PC-3 (cell line): Measurements from ENCODE around the gene INKA2. TPM values are rescaled to one million over a fixed set of nuclear protein-coding genes. Genes with fewer than 3 reads are reported as not detected.

Experiments used
- ATAC-seq: fragments of 200-7000 bp; cut with Tn5 transposase; 2 replicates; pipeline ENCODE4 v1.9.1; 2020; ENCODE audit warnings: mild to moderate bottlenecking, moderate library complexity
- BruUV-seq: library from RNA; stranded (reverse); fragments of 400-500 nt; replicated peaks from 2 replicates; lab custom pipeline; 2021; lab: Mats Ljungman, UMichigan
- CTCF ChIA-PET: fragments of 300-600 bp; sonication (Branson Sonifier 250); formaldehyde crosslinking; loops from one replicate; lab custom pipeline; 2022; ENCODE audit warnings: antibody characterized with exemption; lab: Charles Lee
- POLR2A ChIA-PET: fragments of 300-600 bp; sonication (Branson Sonifier 250); formaldehyde crosslinking; loops from one replicate; lab custom pipeline; 2022; ENCODE audit warnings: antibody characterized with exemption; ENCODE audit not compliant: unreplicated experiment; lab: Charles Lee
- DNase-seq: peaks from one replicate; pipeline ENCODE4 v3.0.0-alpha.2; 2015
- H2AFZ ChIP-seq: fragments of 300-600 bp; sonication (generic); 2 replicates; pipeline ENCODE4 v1.6.0; 2016; ENCODE audit warnings: antibody characterized with exemption, low read length
- H3F3A ChIP-seq: fragments of 300-600 bp; sonication (generic); one replicate; pipeline ENCODE4 v1.6.0; 2017; ENCODE audit warnings: antibody characterized with exemption, low read length, control low read depth, mild to moderate bottlenecking; ENCODE audit not compliant: unreplicated experiment
- H3K27ac ChIP-seq: fragments of 300-600 bp; sonication (generic); 2 replicates; pipeline ENCODE4 v1.5.1; 2016; ENCODE audit warnings: mild to moderate bottlenecking, low read length
- H3K27me3 ChIP-seq: fragments of 300-600 bp; sonication (generic); 2 replicates; pipeline ENCODE4 v1.6.1; 2016; ENCODE audit warnings: low read length, mixed read lengths
- H3K36me3 ChIP-seq: fragments of 300-600 bp; sonication (generic); 2 replicates; pipeline ENCODE4 v1.6.1; 2016; ENCODE audit warnings: low read depth, mixed run types, low read length, mixed read lengths
- H3K4me1 ChIP-seq: fragments of 300-600 bp; sonication (generic); 2 replicates; pipeline ENCODE4 v1.5.1; 2016; ENCODE audit warnings: low read length; ENCODE audit not compliant: insufficient read depth
- H3K4me2 ChIP-seq: fragments of 300-600 bp; sonication (generic); 2 replicates; pipeline ENCODE4 v1.6.0; 2016; ENCODE audit warnings: low read length
- H3K4me3 ChIP-seq: fragments of 300-600 bp; sonication (generic); 2 replicates; pipeline ENCODE4 v1.5.1; 2016; ENCODE audit warnings: mild to moderate bottlenecking, low read length, mixed read lengths
- H3K79me2 ChIP-seq: fragments of 300-600 bp; sonication (generic); 2 replicates; pipeline ENCODE4 v1.6.1; 2017; ENCODE audit warnings: low read length, mixed read lengths
- H3K9ac ChIP-seq: fragments of 300-600 bp; sonication (generic); 2 replicates; pipeline ENCODE4 v1.6.0; 2016; ENCODE audit warnings: mild to moderate bottlenecking, low read length
- H3K9me2 ChIP-seq: fragments of 300-600 bp; sonication (generic); replicated peaks from 2 replicates; pipeline ENCODE4 v1.6.1; 2016; ENCODE audit warnings: mixed run types, low read length, mixed read lengths
- H3K9me3 ChIP-seq: fragments of 300-600 bp; sonication (generic); 2 replicates; pipeline ENCODE4 v1.6.1; 2016; ENCODE audit warnings: low read length, mixed read lengths
- H4K20me1 ChIP-seq: fragments of 300-600 bp; sonication (generic); 2 replicates; pipeline ENCODE4 v1.6.1; 2016; ENCODE audit warnings: low read length, mixed read lengths
- CTCF ChIP-seq: fragments of 300-600 bp; sonication (generic); conservative IDR thresholded peaks from 2 replicates; pipeline ENCODE4 v1.5.1; 2017; ENCODE audit warnings: antibody characterized with exemption, low read depth, mild to moderate bottlenecking, low read length
- EZH2 ChIP-seq: fragments of 300-600 bp; sonication (generic); IDR thresholded peaks from one replicate; pipeline ENCODE4 v1.6.1; 2017; ENCODE audit warnings: antibody characterized with exemption, mild to moderate bottlenecking, low read length; ENCODE audit not compliant: unreplicated experiment
- EZH2phosphoT487 ChIP-seq: fragments of 300-600 bp; sonication (generic); IDR thresholded peaks from 2 replicates; pipeline ENCODE4 v1.6.1; 2018; ENCODE audit warnings: mild to moderate bottlenecking, antibody characterized with exemption, low read length, borderline replicate concordance
- intact Hi-C: fragments of 100-400 bp; cut with micrococcal nuclease; formaldehyde crosslinking; loops from 2 replicates; pipeline ENCODE4 v1.9.0; 2023
- total RNA-seq: library from RNA; depleted of rRNA; stranded (reverse); fragments of >200 nt; gene quantifications from 2 replicates; pipeline ENCODE4 v1.2.3, GENCODE V29; 2014

The INKA2 gene
- total RNA-seq, 1 experiment from 2014 or later: 0.11 TPM

- intact Hi-C loops: loop anchor here (2.0 kb wide), 1 partner anchor 24 kb away; no protein-coding TSS in a partner anchor
- no peak for TF ChIP-seq EZH2phosphoT487
- no peak for TF ChIP-seq EZH2
- no peak for TF ChIP-seq CTCF
- CTCF ChIA-PET: interaction anchor here (0.6 to 1.2 kb wide), 2 partner anchors 12 to 24 kb away, joined by 3 to 4 read pairs; no protein-coding TSS in a partner anchor
Observed at GRCh38 chr1:111738436-111739193, 580 bp downstream of the INKA2 start.

GRCh38 chr1:111738133-111738435 lies 1.1 kb downstream of the INKA2 start:
- no peaks in the 10 kb centered on the region for H3K27me3 ChIP-seq
- ATAC-seq (no peak), DNase-seq (no peak)
- H3K79me2 ChIP-seq: no peaks in the 10 kb centered on the region
- H3K9me2 ChIP-seq: no peaks in the 10 kb centered on the region
- no peaks in the 10 kb centered on the region for H4K20me1 ChIP-seq
- peak overlapping the region; percentile 94 for H2AFZ ChIP-seq
- H3F3A ChIP-seq: no peaks in the 10 kb centered on the region
- H3K9ac ChIP-seq: no peak overlapping the region; the same call in 1 of the 2 replicates
- H3K36me3 ChIP-seq: no peaks in the 10 kb centered on the region
- no peaks in the 10 kb centered on the region for H3K9me3 ChIP-seq
- peak overlapping the region; percentile 92 for H3K4me2 ChIP-seq
- CTCF ChIA-PET: interaction anchor here (0.6 kb wide), 1 partner anchor 12 kb away, joined by 3 read pairs; no protein-coding TSS in a partner anchor
- intact Hi-C loops: loop anchor here (2.0 kb wide), 1 partner anchor 23 kb away; no protein-coding TSS in a partner anchor
- POLR2A ChIA-PET: no interaction called here
- peak overlapping the region; percentile 64 for H3K4me3 ChIP-seq
- peaks cover 20% of the 10 kb centered on the region; the same call in 1 of the 2 replicates for H3K4me1 ChIP-seq
- H3K27ac ChIP-seq: no peak overlapping the region
- BruUV-seq: no TSS peak
- TF ChIP-seq EZH2phosphoT487 (no peak), EZH2 (no peak), CTCF (no peak)

More at GRCh38 chr1:111738436-111739193, 580 bp downstream of the INKA2 start:
- Histone ChIP-seq H3K27me3 (no peaks in the 10 kb centered on the region), H3K4me2 (peak overlapping the region; percentile 92), H3K4me1 (peaks cover 20% of the 10 kb centered on the region; the same call in 1 of the 2 replicates), H3K9ac (peak overlapping the region; percentile 9; the same call in 1 of the 2 replicates), H3F3A (no peaks in the 10 kb centered on the region), H3K9me2 (no peaks in the 10 kb centered on the region), H3K4me3 (peak overlapping the region; percentile 64), H3K27ac (no peak overlapping the region), H2AFZ (peak overlapping the region; percentile 94), H4K20me1 (no peaks in the 10 kb centered on the region), H3K36me3 (no peaks in the 10 kb centered on the region), H3K9me3 (no peaks in the 10 kb centered on the region), H3K79me2 (no peaks in the 10 kb centered on the region)
- POLR2A ChIA-PET: interaction anchor here (0.7 kb wide), 1 partner anchor 119 kb away, joined by 3 read pairs; no protein-coding TSS in a partner anchor
- BruUV-seq: no TSS peak
- peak; percentile 67 for DNase-seq
- ATAC-seq: peak; percentile 68
